Upper lobe of left lung (tissue), 6 donors: Measurements from ENCODE around the gene PSMC4. TPM values are rescaled to one million over a fixed set of nuclear protein-coding genes. Genes with fewer than 3 reads are reported as not detected.

Source experiments
- ATAC-seq, 2 donors: fragments of 200-7000 bp; cut with Tn5 transposase; one replicate each; pipeline ENCODE4 v1.9.1; 2022; ENCODE audit warnings: mild to moderate bottlenecking in 2 of 2, moderate library complexity in 2 of 2; ENCODE audit not compliant: low FRiP score in 2 of 2
- DNase-seq, 2 donors: peaks; one replicate each; pipeline ENCODE4 v3.0.0-alpha.2; 2019 to 2020
- H3K27ac ChIP-seq, 4 donors: fragments of 200-600 bp; sonication (generic); one replicate each; pipeline ENCODE4 v1.5.1; 2016 to 2019
- H3K27me3 ChIP-seq, 4 donors: fragments of 200-600 bp; sonication (generic); one replicate each; pipeline ENCODE4 v1.5.1; 2017 to 2019
- H3K36me3 ChIP-seq, 4 donors: fragments of 200-600 bp; sonication (generic); one replicate each; pipeline ENCODE4 v1.5.1; 2016 to 2019
- H3K4me1 ChIP-seq, 4 donors: fragments of 200-600 bp; sonication (generic); one replicate each; pipeline ENCODE4 v1.5.1; 2018 to 2019
- H3K4me3 ChIP-seq, 4 donors: fragments of 200-600 bp; sonication (generic); one replicate each; pipeline ENCODE4 v1.5.1; 2017 to 2019; ENCODE audit warnings: mild to moderate bottlenecking in 2 of 4, moderate library complexity in 1 of 4
- H3K9me3 ChIP-seq, 4 donors: fragments of 200-600 bp; sonication (generic); one replicate each; pipeline ENCODE4 v1.5.1; 2018 to 2019
- EP300 ChIP-seq, 4 donors: sonication (generic); formaldehyde crosslinking; IDR thresholded peaks; one replicate each; pipeline ENCODE4 v1.5.1; 2017; ENCODE audit warnings: antibody characterized with exemption in 4 of 4, control low read depth in 2 of 4
- POLR2A ChIP-seq, 4 donors: fragments of 450-650 bp; IDR thresholded peaks; one replicate each; pipeline ENCODE4 v1.5.1; 2016 to 2017; ENCODE audit warnings: antibody characterized with exemption in 4 of 4, mild to moderate bottlenecking in 2 of 4
- POLR2AphosphoS5 ChIP-seq, 2 donors: sonication (generic); formaldehyde crosslinking; IDR thresholded peaks; one replicate each; pipeline ENCODE4 v1.5.1; 2017; ENCODE audit warnings: antibody characterized with exemption in 2 of 2
- WGBS, 2 donors: methylation state at CpG; one replicate each; pipeline ENCODE4 v1.1.5; 2017 to 2018; 5-methylcytosine and 5-hydroxymethylcytosine counted together
- total RNA-seq, 6 donors: library from RNA; depleted of rRNA in 4 of 6; stranded (reverse); fragments of >200 nt in 4 of 6; gene quantifications; one replicate each; pipeline versions ENCODE4 v1.1.0 to v1.2.1, GENCODE V29; 2016 to 2021
- TF ChIP-seq, protein P1 (sequence below), 6 experiments: fragments of 450-650 bp in 4 of 6; fragments of 200-600 bp in 2 of 6; sonication (generic) in 2 of 6; IDR thresholded peaks; one replicate each; pipeline ENCODE4 v1.5.1; 2016 to 2019; ENCODE audit warnings: antibody characterized with exemption in 6 of 6
- donor health status: DM: no; HTN: no; CAD: no; lungs with moderate emphysema.
- donor health status: DM: no; HTN: yes; CAD: no; lungs with severe emphysema.

PSMC4 gene
- 10 to 100 TPM; 41.1 to 85.7 (median 59.9) TPM for total RNA-seq

DNA sequence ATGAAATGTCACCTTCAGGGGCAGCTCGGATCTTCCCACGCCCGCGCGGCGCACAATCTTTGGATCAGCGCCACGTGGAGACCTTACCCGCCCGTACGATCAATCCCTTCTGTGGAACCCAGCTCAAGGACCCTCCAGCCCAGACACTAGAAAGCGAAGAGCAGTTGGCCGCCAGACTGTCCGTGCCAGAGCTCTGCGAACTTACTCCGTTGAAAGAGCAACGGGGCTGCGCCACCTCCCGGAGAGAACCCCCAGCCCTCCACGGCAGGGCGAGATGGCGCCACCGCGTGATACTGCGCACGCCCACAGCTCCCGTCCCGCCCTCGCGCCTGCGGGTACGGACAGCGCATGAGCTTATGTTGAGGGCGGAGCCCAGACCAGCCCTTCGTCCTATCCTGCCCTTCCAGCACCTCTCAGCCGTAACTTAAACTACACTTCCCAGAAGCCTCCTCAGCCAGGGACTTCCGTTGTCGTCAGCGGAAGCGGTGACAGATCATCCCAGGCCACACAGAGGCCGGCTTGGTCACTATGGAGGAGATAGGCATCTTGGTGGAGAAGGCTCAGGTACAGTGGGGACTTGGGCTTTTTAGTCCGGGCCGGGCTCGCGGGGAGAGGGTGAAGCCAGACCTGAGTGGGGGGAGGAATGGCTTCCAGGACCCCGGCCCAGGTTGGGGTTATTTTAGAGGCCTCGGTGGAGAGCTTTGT lies at the start of gene PSMC4:
Gene PSMC4, plus strand, starts transcription at position 491 of the 705 bp plus-strand sequence. Its CDS starts 38 bp downstream, at position 529.
- no peaks in the 10 kb centered on the region for H3K9me3 ChIP-seq
- DNase-seq (peak; percentile 99), ATAC-seq (peak; percentile 100)
- TF ChIP-seq POLR2AphosphoS5 (IDR thresholded peaks at IDR 0.05), result peak; percentile 97 to 98
- TF ChIP-seq, protein P1, sequence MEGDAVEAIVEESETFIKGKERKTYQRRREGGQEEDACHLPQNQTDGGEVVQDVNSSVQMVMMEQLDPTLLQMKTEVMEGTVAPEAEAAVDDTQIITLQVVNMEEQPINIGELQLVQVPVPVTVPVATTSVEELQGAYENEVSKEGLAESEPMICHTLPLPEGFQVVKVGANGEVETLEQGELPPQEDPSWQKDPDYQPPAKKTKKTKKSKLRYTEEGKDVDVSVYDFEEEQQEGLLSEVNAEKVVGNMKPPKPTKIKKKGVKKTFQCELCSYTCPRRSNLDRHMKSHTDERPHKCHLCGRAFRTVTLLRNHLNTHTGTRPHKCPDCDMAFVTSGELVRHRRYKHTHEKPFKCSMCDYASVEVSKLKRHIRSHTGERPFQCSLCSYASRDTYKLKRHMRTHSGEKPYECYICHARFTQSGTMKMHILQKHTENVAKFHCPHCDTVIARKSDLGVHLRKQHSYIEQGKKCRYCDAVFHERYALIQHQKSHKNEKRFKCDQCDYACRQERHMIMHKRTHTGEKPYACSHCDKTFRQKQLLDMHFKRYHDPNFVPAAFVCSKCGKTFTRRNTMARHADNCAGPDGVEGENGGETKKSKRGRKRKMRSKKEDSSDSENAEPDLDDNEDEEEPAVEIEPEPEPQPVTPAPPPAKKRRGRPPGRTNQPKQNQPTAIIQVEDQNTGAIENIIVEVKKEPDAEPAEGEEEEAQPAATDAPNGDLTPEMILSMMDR (IDR thresholded peaks at IDR 0.05), result peak; percentile 52 to 98 (median 92)
- TF ChIP-seq POLR2A (IDR thresholded peaks at IDR 0.05), result peak in 3 of 4 donors; percentile 63 to 85 (median 75)
- TF ChIP-seq EP300 (IDR thresholded peaks at IDR 0.05), result no peak
- H3K27me3 ChIP-seq, result no peaks in the 10 kb centered on the region
- H3K4me3 ChIP-seq, result peak within 1 kb of the TSS; percentile 63 to 90 (median 88)
- peak within 1 kb of the TSS; percentile 79 to 92 (median 88) for H3K27ac ChIP-seq
- H3K4me1 ChIP-seq, result peaks cover 16 to 28% (median 18%) of the 10 kb centered on the region in 4 donors
- WGBS, 2 donors, result 0% methylated on average over 14 to 30 of the region's 47 CpGs
- H3K36me3 ChIP-seq, result peaks cover 9 to 37% (median 35%) of the 10 kb centered on the region in 4 donors

DNA sequence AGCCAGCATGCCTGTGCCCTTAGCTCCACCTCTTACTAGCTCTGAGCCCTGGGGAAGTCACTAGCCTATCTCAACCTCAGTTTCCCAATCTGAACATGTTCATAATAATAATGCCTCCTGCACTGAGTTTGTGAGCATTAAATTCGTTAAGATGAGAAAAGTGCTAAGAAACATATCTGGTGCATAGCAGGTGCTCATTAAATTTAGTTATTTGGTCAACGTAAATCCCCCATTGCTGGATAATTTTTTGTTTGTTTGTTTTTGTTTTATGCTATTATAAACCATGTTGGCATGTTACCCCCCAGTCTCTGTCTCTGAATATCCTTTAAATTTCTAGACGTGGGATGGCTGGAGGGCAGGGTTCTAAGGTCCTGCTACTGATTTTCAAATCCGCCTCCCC lies 47.1 kb upstream of the PSMC4 start:
- Histone ChIP-seq H3K4me3 (no peak overlapping the region), H3K4me1 (peaks cover 0 to 3% (median 0%) of the 10 kb centered on the region in 4 donors), H3K9me3 (no peaks in the 10 kb centered on the region), H3K27me3 (no peaks in the 10 kb centered on the region), H3K27ac (no peak overlapping the region), H3K36me3 (no peaks in the 10 kb centered on the region)
- no peak for TF ChIP-seq POLR2A (IDR thresholded peaks at IDR 0.05)
- no peak for TF ChIP-seq POLR2AphosphoS5 (IDR thresholded peaks at IDR 0.05)
- no peak for TF ChIP-seq EP300 (IDR thresholded peaks at IDR 0.05)
- TF ChIP-seq, protein P1 (IDR thresholded peaks at IDR 0.05), result no peak
- DNase-seq, result no peak
- ATAC-seq, result no peak
- WGBS, 2 donors, result 79 to 81% methylated on average over 4 of the region's 4 CpGs

DNA sequence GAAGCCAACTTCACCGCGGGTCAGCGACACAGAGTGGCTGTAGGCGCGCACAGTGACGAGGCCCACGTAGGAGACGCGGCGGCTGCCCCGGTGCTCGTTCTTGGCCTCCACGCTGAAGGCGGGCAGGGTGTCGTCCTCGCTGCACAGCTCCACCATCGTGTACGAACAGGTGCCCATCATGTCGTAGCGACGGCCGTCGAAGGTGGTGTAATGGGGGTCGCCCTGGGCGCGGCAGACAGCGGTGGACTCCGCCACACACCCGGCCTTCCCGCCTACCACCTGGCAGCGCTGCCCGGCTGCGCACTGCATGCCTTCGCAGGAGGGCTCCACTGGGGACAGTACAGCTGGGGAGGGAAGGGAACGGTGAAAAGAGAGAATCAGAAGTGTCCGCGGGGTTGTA lies 46.6 kb upstream of the PSMC4 start:
- WGBS, 2 donors, result 95 to 96% methylated on average over 35 to 37 of the region's 37 CpGs
- H3K27me3 ChIP-seq, result no peaks in the 10 kb centered on the region
- H3K9me3 ChIP-seq, result no peaks in the 10 kb centered on the region
- TF ChIP-seq, protein P1 (IDR thresholded peaks at IDR 0.05), result no peak
- TF ChIP-seq EP300 (IDR thresholded peaks at IDR 0.05) (no peak), POLR2A (IDR thresholded peaks at IDR 0.05) (no peak), POLR2AphosphoS5 (IDR thresholded peaks at IDR 0.05) (no peak)
- peak in 1 of 2 donors; percentile 71 for DNase-seq
- no peak overlapping the region for H3K4me3 ChIP-seq
- H3K36me3 ChIP-seq, result no peaks in the 10 kb centered on the region
- H3K27ac ChIP-seq, result no peak overlapping the region
- H3K4me1 ChIP-seq, result peaks cover 0 to 3% (median 0%) of the 10 kb centered on the region in 4 donors
- no peak for ATAC-seq

DNA sequence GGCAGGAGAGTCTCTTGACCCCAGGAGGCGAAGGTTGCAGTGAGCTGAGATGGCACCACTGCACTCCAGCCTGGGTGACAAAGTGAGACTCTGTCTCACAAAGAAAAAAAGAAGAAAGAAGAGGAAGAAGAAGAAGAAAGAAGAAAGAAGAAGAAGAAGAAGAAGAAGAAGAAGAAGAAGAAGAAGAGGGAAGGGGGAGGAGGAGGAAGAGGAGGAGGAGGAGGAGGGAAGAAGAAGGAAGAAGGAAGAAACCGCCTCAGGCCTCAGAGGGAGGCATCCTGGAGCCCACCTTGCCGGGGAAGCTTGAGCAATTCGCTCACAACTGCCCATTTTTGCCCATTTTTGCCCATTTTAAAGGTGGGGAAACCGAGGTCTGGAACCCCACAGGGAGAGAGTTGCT lies 46.0 kb upstream of the PSMC4 start:
- no peaks in the 10 kb centered on the region for H3K27me3 ChIP-seq
- DNase-seq (no peak), ATAC-seq (no peak)
- no peak for TF ChIP-seq POLR2AphosphoS5 (IDR thresholded peaks at IDR 0.05)
- TF ChIP-seq POLR2A (IDR thresholded peaks at IDR 0.05), result no peak
- 73 to 86% methylated on average over 5 of the region's 5 CpGs for WGBS, 2 donors
- H3K9me3 ChIP-seq, result no peaks in the 10 kb centered on the region
- no peaks in the 10 kb centered on the region for H3K36me3 ChIP-seq
- H3K4me1 ChIP-seq, result peaks cover 0 to 3% (median 0%) of the 10 kb centered on the region in 4 donors
- H3K4me3 ChIP-seq, result no peak overlapping the region
- H3K27ac ChIP-seq, result no peak overlapping the region

DNA sequence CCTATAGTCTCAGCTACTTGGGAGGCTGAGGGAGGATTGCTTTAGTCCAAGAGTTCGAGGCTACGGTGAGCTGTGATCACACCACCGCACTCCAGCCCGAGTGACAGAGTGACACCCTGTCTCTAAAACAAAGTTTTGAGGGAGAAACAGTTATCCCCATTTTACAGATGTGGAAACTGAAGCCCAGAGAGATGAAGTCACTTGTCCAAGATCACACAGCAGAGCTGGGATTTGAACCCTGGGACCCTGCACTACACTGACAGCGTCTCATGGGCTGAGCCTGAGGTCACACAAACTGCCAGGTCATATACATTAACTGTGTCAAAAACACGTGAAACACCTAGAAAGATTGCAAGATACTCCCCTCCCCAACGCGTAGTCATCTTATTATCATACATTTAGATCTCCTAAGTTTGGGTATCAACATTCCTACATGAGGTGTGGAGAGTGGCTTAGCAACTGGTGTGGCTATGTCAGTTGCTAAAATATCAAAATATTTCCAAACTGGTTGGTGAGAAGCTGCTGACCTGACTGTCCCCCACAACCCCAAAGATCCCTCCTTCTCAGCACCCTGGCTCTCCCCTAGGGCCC lies 44.7 kb upstream of the PSMC4 start:
- Histone ChIP-seq H3K36me3 (no peaks in the 10 kb centered on the region), H3K4me3 (no peak overlapping the region), H3K27ac (no peak overlapping the region), H3K9me3 (no peaks in the 10 kb centered on the region), H3K4me1 (peaks cover 0 to 3% (median 0%) of the 10 kb centered on the region in 4 donors), H3K27me3 (no peaks in the 10 kb centered on the region)
- no peak for DNase-seq
- TF ChIP-seq, protein P1 (IDR thresholded peaks at IDR 0.05), result no peak
- no peak for TF ChIP-seq EP300 (IDR thresholded peaks at IDR 0.05)
- no peak for TF ChIP-seq POLR2AphosphoS5 (IDR thresholded peaks at IDR 0.05)
- TF ChIP-seq POLR2A (IDR thresholded peaks at IDR 0.05), result no peak
- no peak for ATAC-seq
- 81 to 90% methylated on average over 8 of the region's 8 CpGs for WGBS, 2 donors
